ENCODE measurements around the gene PPP6R1.
A peak's percentile ranks its signal among the peaks of the same experiment; 100 is the strongest.

The PPP6R1 gene

GRCh38 chr19:55279770-55280643 lies 21.2 kb upstream of the PPP6R1 start, which contains the start of gene HSPBP1:
TSS of gene HSPBP1 (minus strand) at chr19:55280110. CDS start at chr19:55279608, 502 bp downstream.
- peak; percentile 91 for DNase-seq (ENCODE audit: low spot score)

DNA sequence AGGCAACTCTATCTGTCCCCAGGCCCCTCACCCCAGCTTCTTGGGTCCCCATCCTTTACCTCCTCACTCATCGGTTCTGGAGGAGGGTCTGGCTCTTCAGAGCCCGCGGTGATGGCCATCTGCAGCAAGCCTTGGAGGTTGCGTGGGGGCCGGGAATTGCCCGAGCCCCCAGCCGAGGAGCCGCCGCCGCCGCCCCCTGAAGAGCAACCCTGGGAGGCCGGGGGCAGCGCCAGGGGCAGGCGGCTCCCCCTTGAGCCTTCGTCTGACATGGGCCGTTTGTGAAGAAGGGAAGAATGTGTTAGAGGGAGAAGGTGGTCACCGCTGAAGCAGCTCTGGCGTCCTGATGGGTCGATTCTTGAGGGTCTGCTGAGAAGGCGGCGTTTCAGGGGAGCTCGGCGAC lies 20.5 kb upstream of the PPP6R1 start:
- DNase-seq (ENCODE audit: low spot score), result no peak

DNA sequence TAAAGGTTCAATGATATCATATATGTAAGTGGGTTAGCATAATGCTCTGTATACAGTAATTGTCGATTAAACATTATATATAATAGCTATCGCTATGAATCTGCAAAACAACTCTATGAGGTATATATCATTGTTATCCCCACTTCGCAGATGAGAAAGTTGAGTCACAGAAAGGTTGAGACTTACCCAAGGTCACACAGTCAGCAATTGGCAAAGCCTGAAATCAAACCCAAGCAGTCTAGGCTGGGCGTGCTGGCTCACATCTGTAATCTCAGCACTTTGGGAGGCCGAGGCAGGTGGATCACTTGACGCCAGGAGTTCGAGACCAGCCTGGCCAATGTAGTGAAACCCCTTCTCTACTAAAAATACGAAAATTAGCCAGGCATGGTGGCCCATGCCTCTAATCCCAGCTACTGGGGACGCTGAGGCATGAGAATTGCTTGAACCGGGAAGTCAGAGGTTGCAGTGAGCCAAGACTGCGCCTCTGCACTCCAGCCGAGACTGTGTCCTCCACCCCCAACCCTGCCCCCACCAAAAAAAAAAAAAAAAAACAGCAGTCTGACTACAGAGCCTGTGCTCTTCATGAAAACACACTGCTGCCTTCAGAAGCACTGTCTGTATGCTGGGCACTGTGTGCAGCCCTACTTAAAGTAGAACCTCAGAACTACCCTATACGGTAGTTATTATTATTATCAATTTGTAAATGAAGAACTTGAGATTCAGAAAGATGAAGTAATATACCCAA lies 19.7 kb upstream of the PPP6R1 start:
- DNase-seq (ENCODE audit: low spot score), result no peak

DNA sequence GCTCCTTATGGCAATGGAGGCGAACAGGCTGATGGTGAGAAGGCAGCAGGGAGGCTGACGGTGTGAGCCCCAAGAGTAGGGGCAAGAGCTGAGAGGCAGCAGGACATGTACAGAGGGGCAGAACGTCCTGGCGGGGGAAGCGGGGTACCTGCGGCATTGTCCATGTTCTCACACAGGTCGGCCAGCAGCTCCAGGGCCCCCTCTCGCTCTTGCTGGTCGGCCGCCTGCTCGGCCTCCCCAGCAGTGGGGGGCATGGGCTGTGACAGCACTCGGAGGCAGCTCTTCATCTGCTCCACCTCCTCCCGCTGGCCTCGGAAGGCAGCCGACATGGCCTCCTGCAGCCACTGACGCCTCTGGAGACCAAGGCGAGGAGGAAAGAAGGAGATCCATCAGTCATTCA lies 18.7 kb upstream of the PPP6R1 start:
- no peak for DNase-seq (ENCODE audit: low spot score)

DNA sequence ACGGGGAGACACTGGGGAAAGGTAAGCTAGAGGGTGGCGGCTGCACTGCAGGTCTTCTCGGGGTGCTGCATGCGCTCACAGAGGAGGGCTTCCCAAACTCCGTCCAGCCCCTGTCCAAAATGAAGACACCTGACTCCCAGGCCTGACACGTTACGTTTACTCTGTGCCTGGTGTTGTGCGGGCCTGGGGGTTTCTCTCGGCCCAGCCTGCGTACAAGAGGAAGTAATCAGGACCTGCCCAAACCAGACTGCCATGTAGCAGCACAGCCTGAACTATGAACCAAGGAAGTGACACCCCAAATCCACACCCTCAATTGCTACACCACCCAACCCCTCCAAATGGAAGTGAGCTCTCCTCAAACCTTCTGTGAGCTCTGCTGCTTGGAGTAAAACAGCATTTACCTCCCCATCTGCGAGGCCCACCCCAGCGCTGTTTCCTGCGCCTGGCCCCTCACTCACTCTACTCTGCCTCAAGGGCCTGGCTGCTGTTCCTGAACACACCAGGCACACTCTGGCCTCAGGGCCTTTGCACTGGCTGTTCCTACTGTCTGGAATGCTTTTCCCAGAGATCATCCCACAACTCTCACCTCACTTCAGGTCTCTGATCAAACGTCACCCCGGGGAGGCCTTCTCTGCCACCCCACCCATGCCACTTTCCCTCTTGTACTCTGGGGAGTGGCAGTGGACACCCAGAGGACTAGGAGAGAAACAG lies 18.1 kb upstream of the PPP6R1 start:
- no peak for DNase-seq (ENCODE audit: low spot score)

GRCh38 chr19:55275851-55276719 lies 17.3 kb upstream of the PPP6R1 start:
- DNase-seq (ENCODE audit: low spot score), result no peak

DNA sequence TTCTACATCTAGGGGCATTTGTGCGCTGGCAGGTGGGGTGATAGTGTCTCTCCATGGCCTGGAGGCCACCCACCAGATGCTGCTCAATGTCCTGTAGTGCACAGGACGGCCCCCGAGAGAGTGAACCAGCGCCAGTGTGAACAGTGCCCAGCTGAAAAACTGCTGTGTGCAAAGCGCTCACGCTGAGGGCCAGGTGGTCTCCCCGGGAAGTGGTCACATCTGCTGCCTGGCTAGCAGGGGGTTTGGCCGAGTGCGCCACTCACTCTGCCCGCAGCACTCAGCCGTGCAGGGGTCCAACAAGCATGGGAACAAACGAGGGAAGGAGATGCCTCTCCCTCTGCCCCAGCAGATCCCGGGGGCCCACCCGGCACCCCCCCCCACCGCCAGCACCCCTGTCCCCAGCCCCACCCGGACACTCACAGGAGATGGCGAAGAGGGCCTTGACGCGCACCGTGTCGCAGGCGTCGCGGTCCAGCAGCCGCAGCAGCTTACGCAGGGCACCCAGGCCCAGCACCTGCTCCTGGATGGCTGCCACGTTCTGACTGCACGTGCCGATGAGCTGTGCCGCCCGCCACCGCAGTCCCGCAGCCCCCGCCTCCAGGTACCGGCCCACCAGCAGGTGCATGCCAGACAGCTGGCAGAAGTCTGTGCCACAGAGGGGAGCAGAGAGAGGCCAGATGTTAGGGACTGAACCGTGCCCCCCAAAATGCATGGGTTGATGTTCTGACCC lies 15.3 kb upstream of the PPP6R1 start:
- no peak for DNase-seq (ENCODE audit: low spot score)

GRCh38 chr19:55272142-55272541 lies 13.3 kb upstream of the PPP6R1 start:
- no peak for DNase-seq (ENCODE audit: low spot score)

- DNase-seq (ENCODE audit: low spot score), result no peak
Observed at GRCh38 chr19:55270172-55270942, 11.5 kb upstream of the PPP6R1 start.

DNA sequence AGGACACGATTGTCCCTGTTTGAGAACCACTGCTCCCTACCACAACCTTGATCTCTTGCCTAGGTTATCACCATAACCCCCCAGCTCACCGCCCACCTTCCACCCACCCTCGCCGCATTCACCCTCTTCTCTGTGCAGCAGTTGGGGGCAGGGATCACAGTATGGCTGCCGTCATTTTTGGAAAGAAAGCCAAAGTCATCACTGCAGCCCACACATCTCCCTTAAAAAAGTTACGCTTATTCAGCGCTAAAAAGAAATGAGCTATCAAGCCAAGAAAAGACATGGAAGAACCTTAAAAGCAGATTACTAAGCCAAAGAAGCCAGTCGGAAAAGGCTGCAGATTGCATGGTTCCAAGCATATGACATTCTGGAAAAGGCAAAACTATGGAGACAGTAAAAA lies 10.5 kb upstream of the PPP6R1 start:
- DNase-seq (ENCODE audit: low spot score), result no peak

- no peak for DNase-seq (ENCODE audit: low spot score)
Observed at GRCh38 chr19:55266840-55267239, 8.0 kb upstream of the PPP6R1 start.

- no peak for DNase-seq (ENCODE audit: low spot score)
Observed at GRCh38 chr19:55266404-55266803, 7.6 kb upstream of the PPP6R1 start.

DNA sequence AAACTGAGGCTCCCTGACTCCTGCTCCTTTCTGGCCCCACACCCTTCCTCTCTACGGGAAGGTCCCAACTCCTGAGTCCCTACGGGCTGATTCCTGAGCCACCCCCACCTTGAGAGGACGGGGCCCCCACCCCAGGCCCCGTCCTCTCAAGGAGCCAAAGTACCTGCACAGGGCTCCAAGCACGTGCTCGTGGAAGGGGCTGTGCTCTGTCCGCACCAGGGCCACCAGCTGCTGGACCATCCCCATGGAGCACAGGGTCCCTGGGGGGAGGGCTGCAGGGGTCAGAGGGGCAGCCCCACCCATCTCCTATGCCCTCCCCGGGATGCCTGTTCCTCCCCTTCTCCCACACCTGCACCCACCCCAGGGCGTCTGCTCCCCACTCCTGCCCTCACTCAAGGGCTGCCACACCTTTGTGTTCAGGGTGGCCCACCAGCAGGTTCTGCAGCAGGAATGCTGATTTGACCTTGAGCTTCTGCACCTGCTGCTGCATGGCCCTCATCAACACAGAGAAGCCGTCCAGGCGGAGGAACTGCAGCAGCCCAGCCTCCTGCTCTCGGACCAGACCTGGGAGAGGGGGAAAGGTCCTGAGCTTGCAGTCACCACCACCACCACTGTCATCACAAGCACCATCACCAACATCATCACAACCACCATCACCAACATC lies 7.0 kb upstream of the PPP6R1 start:
- no peak for DNase-seq (ENCODE audit: low spot score)

DNA sequence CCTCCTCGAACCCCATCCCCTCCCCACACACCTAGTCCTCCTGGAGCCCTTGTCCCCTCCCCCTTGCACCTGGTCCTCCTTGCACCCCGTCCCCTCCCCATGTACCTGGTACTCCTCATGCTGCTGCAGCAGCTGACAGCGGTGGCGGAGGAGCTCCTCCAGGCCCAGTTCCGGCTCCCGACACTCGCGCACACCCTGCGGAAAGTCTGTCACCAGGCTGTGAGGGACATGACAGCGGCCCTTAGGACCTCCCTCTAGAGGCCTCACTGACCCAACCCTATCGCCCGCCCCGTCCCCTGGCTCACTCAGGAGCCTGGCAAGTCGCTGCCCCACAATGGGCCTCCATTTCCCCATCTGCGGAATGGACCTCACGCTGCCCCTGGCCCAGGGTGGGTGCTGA lies 6.4 kb upstream of the PPP6R1 start:
- no peak for DNase-seq (ENCODE audit: low spot score)

DNA sequence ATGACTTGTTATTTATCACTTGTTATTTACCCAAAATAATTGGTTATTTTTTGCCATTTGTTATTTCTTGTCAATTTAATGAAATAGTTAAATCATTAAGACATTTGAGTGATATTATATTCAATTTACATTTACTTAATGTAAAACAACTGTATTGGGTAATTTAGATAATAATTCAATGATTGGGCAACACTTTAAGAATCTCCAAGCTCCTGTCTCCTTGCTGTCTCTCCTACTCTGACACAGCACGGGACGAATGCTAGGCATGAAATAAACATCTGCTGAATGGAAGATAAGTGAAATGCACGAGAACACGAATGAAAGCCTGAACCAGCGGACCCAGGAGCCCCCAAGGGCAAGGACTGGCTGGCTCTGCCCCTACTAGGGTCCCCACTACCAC lies 5.7 kb upstream of the PPP6R1 start:
- no peak for DNase-seq (ENCODE audit: low spot score)

GRCh38 chr19:55262359-55262758 lies 3.5 kb upstream of the PPP6R1 start:
- no peak for DNase-seq (ENCODE audit: low spot score)

DNA sequence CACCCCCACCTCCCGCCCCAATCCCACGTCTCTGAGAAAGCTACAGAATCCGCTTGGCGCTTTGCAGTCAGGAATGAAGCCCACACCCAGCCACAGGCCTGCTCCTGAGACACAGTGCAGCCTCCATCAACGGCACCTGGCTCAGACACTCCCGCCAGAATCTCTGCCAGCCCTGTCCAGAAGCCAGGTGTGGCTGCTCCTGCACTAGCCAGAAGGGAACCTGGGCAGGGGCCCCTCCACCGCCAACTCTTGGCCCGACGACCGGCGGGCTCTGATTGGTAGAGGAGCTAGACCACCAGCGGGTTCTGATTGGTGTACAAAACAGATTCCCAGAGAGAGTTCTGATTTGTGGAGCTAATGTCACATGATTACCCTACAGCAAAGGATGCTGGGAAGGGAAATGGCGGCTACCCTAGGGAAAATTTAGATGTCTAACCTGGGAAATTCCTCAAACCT lies 2.9 kb upstream of the PPP6R1 start:
- no peak for DNase-seq (ENCODE audit: low spot score)

- DNase-seq (ENCODE audit: low spot score), result no peak
Observed at GRCh38 chr19:55259540-55260210, 858 bp upstream of the PPP6R1 start.

DNA sequence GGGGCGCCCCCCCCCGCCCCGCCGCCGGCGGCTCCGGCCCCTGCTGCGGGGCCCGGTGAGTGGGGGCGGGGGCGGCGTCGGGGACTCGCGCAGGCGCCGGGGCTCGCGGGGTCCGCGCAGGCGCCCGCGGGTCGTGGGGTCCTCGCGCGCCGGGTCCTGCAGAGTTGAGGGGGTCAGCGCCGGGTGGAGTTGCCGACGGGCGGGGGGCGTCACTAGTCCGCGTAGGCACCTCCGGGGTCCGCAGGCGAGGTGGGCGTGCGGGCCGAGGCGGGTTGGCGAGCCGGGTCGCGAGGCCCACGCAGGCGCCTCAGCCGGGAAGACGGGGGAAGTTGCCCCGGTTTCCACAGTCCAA lies 365 bp downstream of the PPP6R1 start:
- no peak for DNase-seq (ENCODE audit: low spot score)
